GM20000 (cell line): ENCODE results near the gene RIPK4.

Experiments
- DNase-seq: peaks from one replicate; pipeline ENCODE4 v3.0.0; 2012; ENCODE audit warnings: low spot score
- CTCF ChIP-seq: IDR thresholded peaks from 2 replicates; pipeline ENCODE4 v1.5.1; 2012; ENCODE audit warnings: mild to moderate bottlenecking, control low read depth; ENCODE audit errors: extremely low read depth, missing control alignments

RIPK4 gene

GRCh38 chr21:41802684-41803083 is 35.8 kb upstream of the RIPK4 start:
- TF ChIP-seq CTCF: no peak
- DNase-seq: no peak

GRCh38 chr21:41802198-41802584 is 35.3 kb upstream of the RIPK4 start:
- DNase-seq: no peak
- no peak for TF ChIP-seq CTCF

- no peak for DNase-seq
- no peak for TF ChIP-seq CTCF
Measured at GRCh38 chr21:41801321-41802197, 34.7 kb upstream of the RIPK4 start.

GRCh38 chr21:41800425-41801320 is 33.8 kb upstream of the RIPK4 start:
- no peak for TF ChIP-seq CTCF
- no peak for DNase-seq

GRCh38 chr21:41799763-41800162 is 32.9 kb upstream of the RIPK4 start:
- no peak for DNase-seq
- TF ChIP-seq CTCF: no peak

GRCh38 chr21:41798326-41798725 is 31.5 kb upstream of the RIPK4 start:
- DNase-seq: no peak
- no peak for TF ChIP-seq CTCF
